NCI-H526 (cell line): Measurements from ENCODE around the gene CDKN1A.

ENCODE experiments used
- DNase-seq, 2 experiments: peaks; one replicate each; lab custom pipeline; 2025; lab: John Stamatoyannopoulos, UW

Gene CDKN1A

DNA sequence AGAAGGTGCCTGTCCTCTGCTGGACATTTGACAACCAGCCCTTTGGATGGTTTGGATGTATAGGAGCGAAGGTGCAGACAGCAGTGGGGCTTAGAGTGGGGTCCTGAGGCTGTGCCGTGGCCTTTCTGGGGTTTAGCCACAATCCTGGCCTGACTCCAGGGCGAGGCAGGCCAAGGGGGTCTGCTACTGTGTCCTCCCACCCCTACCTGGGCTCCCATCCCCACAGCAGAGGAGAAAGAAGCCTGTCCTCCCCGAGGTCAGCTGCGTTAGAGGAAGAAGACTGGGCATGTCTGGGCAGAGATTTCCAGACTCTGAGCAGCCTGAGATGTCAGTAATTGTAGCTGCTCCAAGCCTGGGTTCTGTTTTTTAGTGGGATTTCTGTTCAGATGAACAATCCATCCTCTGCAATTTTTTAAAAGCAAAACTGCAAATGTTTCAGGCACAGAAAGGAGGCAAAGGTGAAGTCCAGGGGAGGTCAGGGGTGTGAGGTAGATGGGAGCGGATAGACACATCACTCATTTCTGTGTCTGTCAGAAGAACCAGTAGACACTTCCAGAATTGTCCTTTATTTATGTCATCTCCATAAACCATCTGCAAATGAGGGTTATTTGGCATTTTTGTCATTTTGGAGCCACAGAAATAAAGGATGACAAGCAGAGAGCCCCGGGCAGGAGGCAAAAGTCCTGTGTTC is 1.3 kb upstream of the CDKN1A start:
- peak in 1 of 2 experiments; percentile 44 for DNase-seq

- peak in 1 of 2 experiments; percentile 40 for DNase-seq
These were observed 594 bp upstream of the CDKN1A start for GRCh38 chr6:36677753-36678487.

DNA sequence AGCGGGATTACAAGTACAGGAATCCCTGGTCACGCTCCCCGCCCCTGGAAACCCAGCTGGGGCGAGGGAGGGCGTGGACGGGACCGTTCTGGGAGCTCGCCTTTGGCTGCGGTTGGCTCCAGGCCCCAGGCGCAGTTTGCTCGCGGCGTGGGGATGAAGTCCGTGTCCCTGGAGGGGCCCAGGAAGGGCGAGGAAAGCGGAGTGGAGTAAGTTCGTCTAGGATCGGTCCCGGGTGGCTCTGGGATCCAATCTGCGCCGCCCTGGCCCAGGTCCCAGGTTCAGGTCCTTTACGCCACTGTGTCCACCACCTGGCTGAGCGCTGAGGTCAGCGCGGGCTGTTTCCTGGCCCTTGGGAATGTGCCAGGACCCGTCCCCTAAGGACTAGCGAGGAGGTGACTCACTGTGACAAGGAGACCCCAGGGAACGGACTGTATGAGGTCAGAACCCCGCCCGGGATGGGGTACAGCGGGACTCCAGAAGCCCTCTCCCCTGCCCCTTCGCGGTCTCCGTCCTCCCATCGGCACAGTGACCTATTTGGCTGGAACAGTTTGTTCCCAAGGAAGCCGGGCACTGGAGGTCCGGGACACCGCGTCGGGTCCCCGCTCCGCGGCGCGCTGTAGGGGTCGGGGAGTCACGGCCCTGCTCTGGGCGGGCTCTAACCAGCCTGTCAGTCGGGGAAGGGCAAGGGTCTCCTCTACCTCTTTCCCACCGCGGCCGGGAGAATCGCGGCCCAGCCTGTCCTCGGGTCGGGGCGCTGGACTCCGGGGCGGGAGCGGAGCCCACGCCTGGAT is 724 bp downstream of the CDKN1A start:
- DNase-seq, result peak in 1 of 2 experiments; percentile 62

- DNase-seq, result peak; percentile 93 to 94
These were observed 4.0 kb downstream of the CDKN1A start for GRCh38 chr6:36682328-36683144.

- no peak for DNase-seq
These were observed 4.7 kb downstream of the CDKN1A start for GRCh38 chr6:36683145-36683655.

DNA sequence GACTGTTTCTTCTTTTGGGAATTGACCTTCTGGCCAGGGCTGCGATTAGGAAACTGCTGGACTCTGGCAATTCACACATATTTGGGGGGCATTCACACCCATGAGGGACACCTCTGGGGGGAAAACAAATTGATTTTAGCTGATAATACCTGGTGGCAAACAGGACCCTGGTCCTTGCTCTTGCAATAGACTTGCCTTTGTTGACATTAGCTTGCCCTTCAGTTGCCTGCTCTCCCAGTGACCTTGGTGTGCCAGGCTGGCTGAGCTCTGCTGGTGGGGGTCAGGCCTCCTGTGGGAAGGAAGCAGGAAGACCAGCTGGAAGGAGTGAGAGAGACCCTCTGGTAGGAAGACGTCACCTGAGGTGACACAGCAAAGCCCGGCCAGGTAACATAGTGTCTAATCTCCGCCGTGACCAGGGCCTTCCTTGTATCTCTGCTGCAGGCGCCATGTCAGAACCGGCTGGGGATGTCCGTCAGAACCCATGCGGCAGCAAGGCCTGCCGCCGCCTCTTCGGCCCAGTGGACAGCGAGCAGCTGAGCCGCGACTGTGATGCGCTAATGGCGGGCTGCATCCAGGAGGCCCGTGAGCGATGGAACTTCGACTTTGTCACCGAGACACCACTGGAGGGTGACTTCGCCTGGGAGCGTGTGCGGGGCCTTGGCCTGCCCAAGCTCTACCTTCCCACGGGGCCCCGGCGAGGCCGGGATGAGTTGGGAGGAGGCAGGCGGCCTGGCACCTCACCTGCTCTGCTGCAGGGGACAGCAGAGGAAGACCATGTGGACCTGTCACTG is 5.3 kb downstream of the CDKN1A start:
- no peak for DNase-seq

GRCh38 chr6:36684447-36684812 is 5.9 kb downstream of the CDKN1A start:
- DNase-seq, result no peak

DNA sequence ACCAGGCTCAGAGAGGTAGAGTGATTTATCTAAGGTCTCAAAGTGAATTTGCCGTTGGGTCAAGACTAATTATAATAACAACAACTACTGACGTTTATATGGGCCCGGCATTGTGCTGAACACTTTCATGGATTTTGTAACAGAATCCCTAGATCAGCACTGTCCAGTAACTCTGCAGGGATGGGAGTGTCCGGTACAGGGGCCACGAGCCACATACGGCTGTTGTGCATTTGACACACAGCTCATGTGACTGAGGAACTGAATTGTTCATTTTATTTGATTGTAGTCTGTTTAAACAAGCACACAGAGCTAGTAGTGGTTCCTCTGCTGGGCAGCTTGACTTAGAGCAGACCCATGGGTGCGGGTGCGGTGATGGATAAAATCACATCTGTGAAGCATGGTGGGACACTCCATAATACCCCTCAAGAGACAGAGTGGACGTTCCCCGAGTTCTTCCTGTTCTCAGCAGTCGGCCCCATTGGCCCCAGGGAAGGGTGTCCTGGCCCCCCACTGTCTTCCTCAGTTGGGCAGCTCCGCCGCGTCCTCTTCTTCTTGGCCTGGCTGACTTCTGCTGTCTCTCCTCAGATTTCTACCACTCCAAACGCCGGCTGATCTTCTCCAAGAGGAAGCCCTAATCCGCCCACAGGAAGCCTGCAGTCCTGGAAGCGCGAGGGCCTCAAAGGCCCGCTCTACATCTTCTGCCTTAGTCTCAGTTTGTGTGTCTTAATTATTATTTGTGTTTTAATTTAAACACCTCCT is 6.8 kb downstream of the CDKN1A start:
- no peak for DNase-seq

- DNase-seq, result no peak
These were observed 7.6 kb downstream of the CDKN1A start for GRCh38 chr6:36685926-36686667.

DNA sequence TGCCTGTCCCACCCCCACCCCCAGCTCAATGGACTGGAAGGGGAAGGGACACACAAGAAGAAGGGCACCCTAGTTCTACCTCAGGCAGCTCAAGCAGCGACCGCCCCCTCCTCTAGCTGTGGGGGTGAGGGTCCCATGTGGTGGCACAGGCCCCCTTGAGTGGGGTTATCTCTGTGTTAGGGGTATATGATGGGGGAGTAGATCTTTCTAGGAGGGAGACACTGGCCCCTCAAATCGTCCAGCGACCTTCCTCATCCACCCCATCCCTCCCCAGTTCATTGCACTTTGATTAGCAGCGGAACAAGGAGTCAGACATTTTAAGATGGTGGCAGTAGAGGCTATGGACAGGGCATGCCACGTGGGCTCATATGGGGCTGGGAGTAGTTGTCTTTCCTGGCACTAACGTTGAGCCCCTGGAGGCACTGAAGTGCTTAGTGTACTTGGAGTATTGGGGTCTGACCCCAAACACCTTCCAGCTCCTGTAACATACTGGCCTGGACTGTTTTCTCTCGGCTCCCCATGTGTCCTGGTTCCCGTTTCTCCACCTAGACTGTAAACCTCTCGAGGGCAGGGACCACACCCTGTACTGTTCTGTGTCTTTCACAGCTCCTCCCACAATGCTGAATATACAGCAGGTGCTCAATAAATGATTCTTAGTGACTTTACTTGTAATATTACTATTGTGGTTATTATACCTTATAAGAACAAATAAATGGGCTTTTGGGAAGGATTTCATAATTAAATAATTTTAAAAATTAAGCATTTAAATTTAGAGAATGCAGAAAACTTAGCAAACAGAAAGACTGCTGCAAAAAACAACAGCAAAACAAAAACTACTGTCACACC is 8.4 kb downstream of the CDKN1A start:
- DNase-seq, result no peak

GRCh38 chr6:36688063-36688738 is 9.7 kb downstream of the CDKN1A start:
- DNase-seq, result no peak

DNA sequence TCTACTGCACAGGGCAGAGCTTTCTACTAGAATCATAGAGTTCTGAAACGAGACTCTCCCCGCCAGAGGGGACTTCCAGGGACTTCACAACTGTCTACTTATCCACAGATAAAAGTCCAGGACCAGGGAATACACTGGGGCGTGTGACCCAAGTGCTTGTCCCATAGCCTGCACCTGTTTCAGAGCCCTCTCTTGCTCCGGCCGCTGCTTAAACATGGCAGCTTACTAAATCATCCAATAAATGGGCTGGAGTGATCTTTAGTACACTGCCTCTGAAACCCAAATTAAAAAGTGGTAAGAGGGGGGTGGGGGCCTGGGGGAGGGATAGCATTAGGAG is 10.2 kb downstream of the CDKN1A start:
- DNase-seq, result no peak

- DNase-seq, result no peak
These were observed 12.5 kb downstream of the CDKN1A start for GRCh38 chr6:36691011-36691410.

DNA sequence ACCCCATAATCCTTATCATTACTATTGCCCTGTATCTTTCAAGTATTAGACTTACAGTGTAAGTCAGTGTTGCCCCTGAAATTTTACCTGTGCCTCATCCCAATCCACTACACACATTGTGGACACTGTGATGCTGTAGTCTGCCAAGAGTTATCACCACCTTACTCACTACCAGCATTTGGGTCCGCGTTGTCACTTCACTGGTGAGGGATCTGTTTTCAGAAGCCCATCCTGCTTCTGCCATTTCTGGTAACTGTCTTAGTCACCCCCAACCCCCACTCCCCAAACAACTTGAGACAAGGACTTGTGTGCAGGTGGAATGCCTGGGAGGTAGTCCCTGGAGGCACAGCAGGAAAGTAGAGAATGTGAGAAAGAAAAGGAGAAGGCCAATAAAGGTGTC is 13.1 kb downstream of the CDKN1A start:
- DNase-seq, result no peak

- DNase-seq, result no peak
These were observed 13.7 kb downstream of the CDKN1A start for GRCh38 chr6:36692220-36692619.

GRCh38 chr6:36692861-36693702 is 14.6 kb downstream of the CDKN1A start:
- DNase-seq, result no peak

- DNase-seq, result no peak
These were observed 16.1 kb downstream of the CDKN1A start for GRCh38 chr6:36694616-36695015.
